GM06990 (cell line): ENCODE results near the gene SORBS1.

Experiments
- DNase-seq: peaks from one replicate; pipeline ENCODE4 v3.0.0-alpha.2; 2011; ENCODE audit not compliant: insufficient read length; ENCODE audit errors: extremely low read depth
- H3K27me3 ChIP-seq: replicated peaks from 2 replicates; pipeline ENCODE4 v1.6.0; 2011; ENCODE audit warnings: low read length; ENCODE audit not compliant: control insufficient read depth, insufficient read depth
- H3K36me3 ChIP-seq: 2 replicates; pipeline ENCODE4 v1.5.1; 2011; ENCODE audit warnings: low read length; ENCODE audit not compliant: control insufficient read depth, insufficient read depth
- H3K4me3 ChIP-seq: replicated peaks from 2 replicates; pipeline ENCODE4 v1.5.1; 2011; ENCODE audit warnings: low read depth, mild to moderate bottlenecking, control low read depth, low read length
- CTCF ChIP-seq: IDR thresholded peaks from 2 replicates; pipeline ENCODE4 v1.5.1; 2011; ENCODE audit warnings: low read length, control low read depth, mild to moderate bottlenecking, inconsistent platforms; ENCODE audit not compliant: insufficient read depth, poor library complexity, severe bottlenecking

Gene SORBS1

GRCh38 chr10:95306851-95307250, 254.3 kb downstream of the SORBS1 start:
- no peak for DNase-seq

GRCh38 chr10:95306318-95306650, 254.9 kb downstream of the SORBS1 start:
- no peak for DNase-seq
- TF ChIP-seq CTCF: no peak
- Histone ChIP-seq H3K27me3 (no peaks in the 10 kb centered on the region), H3K36me3 (no peaks in the 10 kb centered on the region), H3K4me3 (no peak overlapping the region)

More at GRCh38 chr10:95306851-95307250, 254.3 kb downstream of the SORBS1 start:
- H3K36me3 ChIP-seq: no peaks in the 10 kb centered on the region
- H3K27me3 ChIP-seq: no peaks in the 10 kb centered on the region
- no peak for TF ChIP-seq CTCF
- no peak overlapping the region for H3K4me3 ChIP-seq

- H3K36me3 ChIP-seq: no peaks in the 10 kb centered on the region
- no peak overlapping the region for H3K4me3 ChIP-seq
- no peak for TF ChIP-seq CTCF
- no peak for DNase-seq
- no peaks in the 10 kb centered on the region for H3K27me3 ChIP-seq
Measured at GRCh38 chr10:95305606-95306317, 255.4 kb downstream of the SORBS1 start.

GRCh38 chr10:95304976-95305375, 256.2 kb downstream of the SORBS1 start:
- no peak for DNase-seq
- TF ChIP-seq CTCF: no peak
- H3K36me3 ChIP-seq: no peaks in the 10 kb centered on the region
- no peak overlapping the region for H3K4me3 ChIP-seq
- no peaks in the 10 kb centered on the region for H3K27me3 ChIP-seq

GRCh38 chr10:95304463-95304862, 256.7 kb downstream of the SORBS1 start:
- no peaks in the 10 kb centered on the region for H3K36me3 ChIP-seq
- no peak overlapping the region for H3K4me3 ChIP-seq
- TF ChIP-seq CTCF: no peak
- no peaks in the 10 kb centered on the region for H3K27me3 ChIP-seq
- no peak for DNase-seq

GRCh38 chr10:95303950-95304349, 257.2 kb downstream of the SORBS1 start:
- no peak for TF ChIP-seq CTCF
- no peak overlapping the region for H3K4me3 ChIP-seq
- H3K36me3 ChIP-seq: no peaks in the 10 kb centered on the region
- DNase-seq: no peak
- H3K27me3 ChIP-seq: no peaks in the 10 kb centered on the region
